Measurements from ENCODE around the gene EYA2.

EYA2 gene

GRCh38 chr20:47036091-47036870 lies 141.6 kb downstream of the EYA2 start:
- no peak for DNase-seq (ENCODE audit: low read depth in 2 of 2)

- no peak for DNase-seq (ENCODE audit: low read depth in 2 of 2)
Observed at GRCh38 chr20:47038566-47039560, 144.2 kb downstream of the EYA2 start.

- no peak for DNase-seq (ENCODE audit: low read depth in 2 of 2)
Observed at GRCh38 chr20:47040506-47041125, 146.0 kb downstream of the EYA2 start.

- DNase-seq (ENCODE audit: low read depth in 2 of 2), result no peak
Observed at GRCh38 chr20:47041396-47041899, 146.8 kb downstream of the EYA2 start.

- no peak for DNase-seq (ENCODE audit: low read depth in 2 of 2)
Observed at GRCh38 chr20:47042464-47042863, 147.8 kb downstream of the EYA2 start.

- DNase-seq (ENCODE audit: low read depth in 2 of 2), result no peak
Observed at GRCh38 chr20:47043086-47043485, 148.4 kb downstream of the EYA2 start.

- no peak for DNase-seq (ENCODE audit: low read depth in 2 of 2)
Observed at GRCh38 chr20:47044938-47045337, 150.3 kb downstream of the EYA2 start.

GRCh38 chr20:47048054-47048453 lies 153.4 kb downstream of the EYA2 start:
- DNase-seq (ENCODE audit: low read depth in 2 of 2), result no peak

GRCh38 chr20:47049771-47050170 lies 155.1 kb downstream of the EYA2 start:
- DNase-seq (ENCODE audit: low read depth in 2 of 2), result no peak

GRCh38 chr20:47050996-47051395 lies 156.4 kb downstream of the EYA2 start:
- DNase-seq (ENCODE audit: low read depth in 2 of 2), result no peak

- DNase-seq (ENCODE audit: low read depth in 2 of 2), result no peak
Observed at GRCh38 chr20:47051936-47052526, 157.4 kb downstream of the EYA2 start.

GRCh38 chr20:47054506-47054905 lies 159.9 kb downstream of the EYA2 start:
- no peak for DNase-seq (ENCODE audit: low read depth in 2 of 2)

GRCh38 chr20:47054945-47055344 lies 160.3 kb downstream of the EYA2 start:
- DNase-seq (ENCODE audit: low read depth in 2 of 2), result no peak

- no peak for DNase-seq (ENCODE audit: low read depth in 2 of 2)
Observed at GRCh38 chr20:47055699-47056369, 161.2 kb downstream of the EYA2 start.

GRCh38 chr20:47057661-47058060 lies 163.0 kb downstream of the EYA2 start:
- DNase-seq (ENCODE audit: low read depth in 2 of 2), result no peak

GRCh38 chr20:47058236-47058635 lies 163.6 kb downstream of the EYA2 start:
- no peak for DNase-seq (ENCODE audit: low read depth in 2 of 2)

GRCh38 chr20:47059536-47059935 lies 164.9 kb downstream of the EYA2 start:
- no peak for DNase-seq (ENCODE audit: low read depth in 2 of 2)

- DNase-seq (ENCODE audit: low read depth in 2 of 2), result no peak
Observed at GRCh38 chr20:47061549-47061948, 166.9 kb downstream of the EYA2 start.

GRCh38 chr20:47062226-47062890 lies 167.7 kb downstream of the EYA2 start:
- no peak for DNase-seq (ENCODE audit: low read depth in 2 of 2)

- no peak for DNase-seq (ENCODE audit: low read depth in 2 of 2)
Observed at GRCh38 chr20:47063407-47063806, 168.8 kb downstream of the EYA2 start.

- DNase-seq (ENCODE audit: low read depth in 2 of 2), result no peak
Observed at GRCh38 chr20:47063808-47064207, 169.2 kb downstream of the EYA2 start.
